Measurements from ENCODE around the gene SAXO1.

GRCh38 chr9:19023078-19023477 lies 9.9 kb downstream of the SAXO1 start:
- TF ChIP-seq, protein P1, sequence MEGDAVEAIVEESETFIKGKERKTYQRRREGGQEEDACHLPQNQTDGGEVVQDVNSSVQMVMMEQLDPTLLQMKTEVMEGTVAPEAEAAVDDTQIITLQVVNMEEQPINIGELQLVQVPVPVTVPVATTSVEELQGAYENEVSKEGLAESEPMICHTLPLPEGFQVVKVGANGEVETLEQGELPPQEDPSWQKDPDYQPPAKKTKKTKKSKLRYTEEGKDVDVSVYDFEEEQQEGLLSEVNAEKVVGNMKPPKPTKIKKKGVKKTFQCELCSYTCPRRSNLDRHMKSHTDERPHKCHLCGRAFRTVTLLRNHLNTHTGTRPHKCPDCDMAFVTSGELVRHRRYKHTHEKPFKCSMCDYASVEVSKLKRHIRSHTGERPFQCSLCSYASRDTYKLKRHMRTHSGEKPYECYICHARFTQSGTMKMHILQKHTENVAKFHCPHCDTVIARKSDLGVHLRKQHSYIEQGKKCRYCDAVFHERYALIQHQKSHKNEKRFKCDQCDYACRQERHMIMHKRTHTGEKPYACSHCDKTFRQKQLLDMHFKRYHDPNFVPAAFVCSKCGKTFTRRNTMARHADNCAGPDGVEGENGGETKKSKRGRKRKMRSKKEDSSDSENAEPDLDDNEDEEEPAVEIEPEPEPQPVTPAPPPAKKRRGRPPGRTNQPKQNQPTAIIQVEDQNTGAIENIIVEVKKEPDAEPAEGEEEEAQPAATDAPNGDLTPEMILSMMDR (IDR thresholded peaks at IDR 0.05): no peak
- TF ChIP-seq POLR2A (IDR thresholded peaks at IDR 0.05): no peak

All from testis (tissue), 2 donors.